ENCODE results near the gene DCDC2C. TPM values are rescaled to one million over a fixed set of nuclear protein-coding genes. Genes with fewer than 3 reads are reported as not detected.

The DCDC2C gene
- total RNA-seq, 1 experiment from 2014 or later: not detected

GRCh38 chr2:3771576-3771975 is 68.2 kb downstream of the DCDC2C start:
- no peak overlapping the region for H3K4me2 ChIP-seq
- no peak for TF ChIP-seq CTCF (conservative IDR thresholded peaks at IDR 0.05)
- no peak for TF ChIP-seq EZH2 (IDR thresholded peaks at IDR 0.05; ENCODE audit: low read depth)
- no peaks in the 10 kb centered on the region for H3K9me3 ChIP-seq (ENCODE audit: insufficient read depth, low read depth)
- no TSS peak for BruUV-seq (replicated peaks)
- H3K27ac ChIP-seq: no peak overlapping the region
- H3K4me3 ChIP-seq: no peak overlapping the region
- H3F3A ChIP-seq (ENCODE audit: insufficient read depth, low read depth): no peaks in the 10 kb centered on the region
- intact Hi-C loops (cut with micrococcal nuclease; ENCODE audit: unreplicated experiment): no loop called here
- H3K4me1 ChIP-seq (replicated peaks; ENCODE audit: insufficient read depth): no peaks in the 10 kb centered on the region
- no peaks in the 10 kb centered on the region for H3K79me2 ChIP-seq (ENCODE audit: low read depth)
- peaks cover 86% of the 10 kb centered on the region for H3K27me3 ChIP-seq (ENCODE audit: insufficient read depth, low read depth)
- no peaks in the 10 kb centered on the region for H4K20me1 ChIP-seq (ENCODE audit: insufficient read depth)
- no peaks in the 10 kb centered on the region for H3K9me2 ChIP-seq (ENCODE audit: insufficient read depth)
- DNase-seq: no peak
- POLR2A ChIA-PET (ENCODE audit: unreplicated experiment): no interaction called here
- CTCF ChIA-PET: no interaction called here
- no peaks in the 10 kb centered on the region for H3K36me3 ChIP-seq (ENCODE audit: low read depth)
- no peak overlapping the region for H2AFZ ChIP-seq

GRCh38 chr2:3774336-3774735 is 71.0 kb downstream of the DCDC2C start:
- Histone ChIP-seq H3K4me3 (no peak overlapping the region), H3K27ac (no peak overlapping the region), H3K79me2 (ENCODE audit: low read depth) (no peaks in the 10 kb centered on the region), H3K4me2 (no peak overlapping the region), H3F3A (ENCODE audit: insufficient read depth, low read depth) (no peaks in the 10 kb centered on the region), H3K36me3 (ENCODE audit: low read depth) (no peaks in the 10 kb centered on the region), H4K20me1 (ENCODE audit: insufficient read depth) (no peaks in the 10 kb centered on the region), H2AFZ (no peak overlapping the region), H3K4me1 (replicated peaks; ENCODE audit: insufficient read depth) (no peaks in the 10 kb centered on the region), H3K9me2 (ENCODE audit: insufficient read depth) (no peaks in the 10 kb centered on the region), H3K27me3 (ENCODE audit: insufficient read depth, low read depth) (peaks cover 86% of the 10 kb centered on the region), H3K9me3 (ENCODE audit: insufficient read depth, low read depth) (no peaks in the 10 kb centered on the region)
- CTCF ChIA-PET: no interaction called here
- DNase-seq: no peak
- POLR2A ChIA-PET (ENCODE audit: unreplicated experiment): no interaction called here
- intact Hi-C loops (cut with micrococcal nuclease; ENCODE audit: unreplicated experiment): no loop called here
- no TSS peak for BruUV-seq (replicated peaks)
- no peak for TF ChIP-seq CTCF (conservative IDR thresholded peaks at IDR 0.05)
- no peak for TF ChIP-seq EZH2 (IDR thresholded peaks at IDR 0.05; ENCODE audit: low read depth)

- no peaks in the 10 kb centered on the region for H3K79me2 ChIP-seq (ENCODE audit: low read depth)
- H3K4me3 ChIP-seq: no peak overlapping the region
- H3K9me3 ChIP-seq (ENCODE audit: insufficient read depth, low read depth): no peaks in the 10 kb centered on the region
- no peaks in the 10 kb centered on the region for H3K9me2 ChIP-seq (ENCODE audit: insufficient read depth)
- no peak overlapping the region for H3K27ac ChIP-seq
- H3K4me2 ChIP-seq: no peak overlapping the region
- no peak for TF ChIP-seq CTCF (conservative IDR thresholded peaks at IDR 0.05)
- DNase-seq: no peak
- H3K27me3 ChIP-seq (ENCODE audit: insufficient read depth, low read depth): peaks cover 86% of the 10 kb centered on the region
- H3F3A ChIP-seq (ENCODE audit: insufficient read depth, low read depth): no peaks in the 10 kb centered on the region
- ChIA-PET CTCF (no interaction called here), POLR2A (ENCODE audit: unreplicated experiment) (no interaction called here)
- H4K20me1 ChIP-seq (ENCODE audit: insufficient read depth): no peaks in the 10 kb centered on the region
- intact Hi-C loops (cut with micrococcal nuclease; ENCODE audit: unreplicated experiment): no loop called here
- BruUV-seq (replicated peaks): no TSS peak
- H3K36me3 ChIP-seq (ENCODE audit: low read depth): no peaks in the 10 kb centered on the region
- no peak overlapping the region for H2AFZ ChIP-seq
- H3K4me1 ChIP-seq (replicated peaks; ENCODE audit: insufficient read depth): no peaks in the 10 kb centered on the region
Observed at GRCh38 chr2:3776311-3776710, 72.9 kb downstream of the DCDC2C start.

All from PC-9 (cell line).